SU-DHL-6 (cell line): ENCODE measurements around the gene TLR8.
"Not testable (repeated sequence)": the region's sequence is repeated elsewhere in the genome, so short reads cannot be mapped to it uniquely, and the experiment has no call there.

ENCODE experiments used
- H2AFZ ChIP-seq: fragments of 200-600 bp; sonication (generic); 2 replicates; pipeline ENCODE4 v1.6.1; 2014; ENCODE audit warnings: low read depth, mild to moderate bottlenecking, moderate library complexity, mixed read lengths, antibody characterized with exemption, low read length; ENCODE audit not compliant: severe bottlenecking
- H3F3A ChIP-seq: fragments of 200-600 bp; shearing (Covaris generic); 2 replicates; pipeline ENCODE4 v1.6.0; 2016; ENCODE audit warnings: antibody characterized with exemption, mild to moderate bottlenecking; ENCODE audit not compliant: insufficient read depth
- H3K27ac ChIP-seq: fragments of 200-600 bp; sonication (generic); 2 replicates; pipeline ENCODE4 v1.5.1; 2016; ENCODE audit warnings: low read depth, mild to moderate bottlenecking, low read length, moderate library complexity, mixed read lengths
- H3K27me3 ChIP-seq: fragments of 200-600 bp; sonication (generic), shearing (Covaris generic); 2 replicates; pipeline ENCODE4 v1.6.0; 2014; ENCODE audit warnings: mild to moderate bottlenecking, low read length
- H3K36me3 ChIP-seq: fragments of 200-600 bp; sonication (generic); 2 replicates; pipeline ENCODE4 v1.6.1; 2014; ENCODE audit warnings: mild to moderate bottlenecking, low read length, mixed read lengths
- H3K4me2 ChIP-seq: fragments of 300-600, 200-600 bp; shearing (Covaris generic), sonication (generic); 2 replicates; pipeline ENCODE4 v1.6.0; 2014; ENCODE audit warnings: low read length, low read depth, mild to moderate bottlenecking; ENCODE audit not compliant: poor library complexity, severe bottlenecking
- H3K4me3 ChIP-seq: fragments of 200-600 bp; sonication (generic); 2 replicates; pipeline ENCODE4 v1.5.1; 2014; ENCODE audit warnings: antibody characterized with exemption, low read length, mild to moderate bottlenecking, mixed read lengths; ENCODE audit not compliant: insufficient read depth, poor library complexity, severe bottlenecking
- H3K79me2 ChIP-seq: fragments of 200-600 bp; sonication (generic); 2 replicates; pipeline ENCODE4 v1.6.1; 2014; ENCODE audit warnings: mild to moderate bottlenecking, low read length, moderate library complexity; ENCODE audit not compliant: insufficient read depth
- H3K9ac ChIP-seq: fragments of 200-600 bp; sonication (generic); 2 replicates; pipeline ENCODE4 v1.7.0; 2014; ENCODE audit warnings: mild to moderate bottlenecking, low read length
- H3K9me2 ChIP-seq: fragments of 200-600 bp; sonication (generic); replicated peaks from 2 replicates; pipeline ENCODE4 v1.6.1; 2014; ENCODE audit warnings: low read length; ENCODE audit not compliant: insufficient read depth
- H3K9me3 ChIP-seq: fragments of 200-600 bp; sonication (generic); 2 replicates; pipeline ENCODE4 v1.6.1; 2014; ENCODE audit warnings: low read length, mixed read lengths; ENCODE audit not compliant: insufficient read depth
- H4K20me1 ChIP-seq: fragments of 200-600 bp; sonication (generic); 2 replicates; pipeline ENCODE4 v1.6.1; 2014; ENCODE audit warnings: low read depth, mild to moderate bottlenecking, antibody characterized with exemption, low read length, moderate library complexity, mixed read lengths
- CTCF ChIP-seq: fragments of 200-600 bp; sonication (generic); IDR thresholded peaks from one replicate; pipeline ENCODE4 v1.5.1; 2017; ENCODE audit warnings: antibody characterized with exemption, mild to moderate bottlenecking, low read length, moderate library complexity; ENCODE audit not compliant: insufficient read depth, poor library complexity, severe bottlenecking
- EZH2phosphoT487 ChIP-seq: fragments of 200-600 bp; sonication (generic), shearing (Covaris generic); conservative IDR thresholded peaks from 2 replicates; pipeline ENCODE4 v1.6.1; 2018; ENCODE audit warnings: mild to moderate bottlenecking, antibody characterized with exemption, low read length, moderate library complexity, mixed read lengths

The TLR8 gene

GRCh38 chrX:12930150-12930549 lies 23.7 kb downstream of the TLR8 start:
- Histone ChIP-seq H4K20me1 (no peaks in the 10 kb centered on the region), H3F3A (no peaks in the 10 kb centered on the region), H3K4me3 (no peak overlapping the region), H3K9me3 (no peaks in the 10 kb centered on the region), H3K36me3 (no peaks in the 10 kb centered on the region), H3K9ac (no peak overlapping the region), H3K27me3 (no peaks in the 10 kb centered on the region), H3K27ac (no peak overlapping the region), H2AFZ (no peak overlapping the region), H3K4me2 (no peak overlapping the region), H3K79me2 (no peaks in the 10 kb centered on the region), H3K9me2 (no peaks in the 10 kb centered on the region)
- TF ChIP-seq EZH2phosphoT487, result no peak
- no peak for TF ChIP-seq CTCF

- Histone ChIP-seq H3K79me2 (no peaks in the 10 kb centered on the region), H2AFZ (no peak overlapping the region), H4K20me1 (no peaks in the 10 kb centered on the region), H3K9me2 (no peaks in the 10 kb centered on the region), H3K27me3 (no peaks in the 10 kb centered on the region), H3K27ac (no peak overlapping the region), H3K9me3 (no peaks in the 10 kb centered on the region), H3K4me3 (no peak overlapping the region), H3K36me3 (no peaks in the 10 kb centered on the region), H3K4me2 (no peak overlapping the region), H3F3A (no peaks in the 10 kb centered on the region), H3K9ac (no peak overlapping the region)
- TF ChIP-seq EZH2phosphoT487, result no peak
- TF ChIP-seq CTCF, result no peak
These were observed 25.8 kb downstream of the TLR8 start for GRCh38 chrX:12932244-12932643.

DNA sequence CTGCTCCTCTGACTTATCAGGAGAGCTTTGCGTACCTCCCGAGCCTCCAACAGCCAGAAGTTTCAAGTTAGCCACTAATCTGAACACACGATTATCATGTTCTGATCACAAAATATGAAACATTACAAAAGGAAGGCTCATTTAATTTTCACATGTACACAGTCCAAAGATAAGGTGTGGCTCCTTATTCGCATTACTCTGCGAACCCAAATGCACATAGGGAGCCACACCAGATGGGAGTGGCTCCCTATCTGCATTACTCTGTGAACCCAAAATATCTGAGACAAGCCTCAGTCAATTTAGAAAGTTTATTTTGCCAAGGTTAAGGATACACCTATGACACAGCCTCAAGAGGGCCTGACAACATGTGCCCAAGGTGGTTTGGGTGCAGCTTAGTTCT lies 28.4 kb downstream of the TLR8 start:
- Histone ChIP-seq H3K9me2 (no peaks in the 10 kb centered on the region), H3K4me3 (no peak overlapping the region), H3K4me2 (no peak overlapping the region), H3K9me3 (no peaks in the 10 kb centered on the region), H2AFZ (no peak overlapping the region), H3K27me3 (no peaks in the 10 kb centered on the region), H3K79me2 (no peaks in the 10 kb centered on the region), H4K20me1 (no peaks in the 10 kb centered on the region), H3F3A (no peaks in the 10 kb centered on the region), H3K27ac (no peak overlapping the region), H3K9ac (no peak overlapping the region), H3K36me3 (no peaks in the 10 kb centered on the region)
- TF ChIP-seq CTCF (no peak), EZH2phosphoT487 (no peak)

DNA sequence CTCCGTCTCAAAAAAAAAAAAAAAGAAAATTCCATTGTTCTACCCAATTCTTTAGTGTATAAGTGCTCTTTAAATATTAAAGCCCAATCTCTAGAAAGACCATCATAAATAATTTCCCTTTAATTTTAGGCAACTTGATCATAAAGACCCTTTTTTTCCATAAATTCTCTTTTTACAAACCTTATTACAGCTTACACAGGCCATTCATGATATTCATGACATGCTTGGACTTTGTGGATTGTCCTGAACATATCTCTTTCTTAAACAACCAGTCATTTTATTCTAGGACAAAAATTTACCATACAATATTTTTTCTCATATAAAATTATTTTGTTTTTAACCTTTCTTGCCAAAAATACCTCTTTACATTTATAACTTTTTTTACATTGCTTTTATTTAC lies 30.5 kb downstream of the TLR8 start:
- H3K27me3 ChIP-seq, result no peaks in the 10 kb centered on the region
- H3F3A ChIP-seq, result no peaks in the 10 kb centered on the region
- H3K4me3 ChIP-seq, result no peak overlapping the region
- no peak overlapping the region for H3K4me2 ChIP-seq
- no peaks in the 10 kb centered on the region for H4K20me1 ChIP-seq
- H3K27ac ChIP-seq, result no peak overlapping the region
- H3K9me2 ChIP-seq, result no peaks in the 10 kb centered on the region
- no peaks in the 10 kb centered on the region for H3K9me3 ChIP-seq
- H3K36me3 ChIP-seq, result no peaks in the 10 kb centered on the region
- TF ChIP-seq EZH2phosphoT487 (no peak), CTCF (no peak)
- H2AFZ ChIP-seq, result no peak overlapping the region
- H3K9ac ChIP-seq, result no peak overlapping the region
- H3K79me2 ChIP-seq, result no peaks in the 10 kb centered on the region

DNA sequence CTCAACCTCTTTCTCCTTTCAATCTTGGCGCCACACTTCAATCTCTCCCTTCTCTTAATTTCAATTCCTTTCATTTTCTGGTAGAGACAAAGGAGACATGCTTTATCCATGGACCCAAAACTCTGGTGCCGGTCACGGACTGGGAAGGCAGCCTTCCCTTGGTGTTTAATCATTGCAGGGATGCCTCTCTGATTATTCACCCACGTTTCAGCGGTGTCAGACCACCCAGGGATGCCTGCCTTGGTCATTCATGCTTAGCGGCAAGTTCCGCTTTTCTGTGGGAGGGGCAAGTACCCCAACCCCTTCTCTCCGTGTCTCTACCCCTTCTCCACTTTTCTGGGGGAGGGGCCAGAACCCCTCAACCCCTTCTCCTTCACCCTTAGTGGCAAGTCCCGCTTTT lies 34.1 kb downstream of the TLR8 start:
- not testable (repeated sequence) for H3K4me3 ChIP-seq, H3K4me2 ChIP-seq

More for the DNA sequence above, 34.1 kb downstream of the TLR8 start:
- not testable (repeated sequence) for H4K20me1 ChIP-seq, H3K9me2 ChIP-seq, H3K79me2 ChIP-seq, H3K27ac ChIP-seq, H3F3A ChIP-seq, H3K36me3 ChIP-seq, H3K9ac ChIP-seq, H2AFZ ChIP-seq, H3K9me3 ChIP-seq, H3K27me3 ChIP-seq
